Urothelium cell line (cell line): Measurements from ENCODE around the gene AGBL1.
"Not testable (repeated sequence)": the region's sequence is repeated elsewhere in the genome, so short reads cannot be mapped to it uniquely, and the experiment has no call there.

Experiments used
- DNase-seq: peaks from one replicate; pipeline ENCODE4 v3.0.0; 2011; ENCODE audit warnings: low spot score, mixed read lengths
- FAIRE-seq: peaks from 2 replicates; lab custom pipeline; 2011; peaks lifted over from hg19 to GRCh38; lab: Jason Lieb, UNC

AGBL1 gene

GRCh38 chr15:86082619-86083380, 3.1 kb downstream of the AGBL1 start:
- no peak for FAIRE-seq
- peak; percentile 35 for DNase-seq

- DNase-seq, result no peak
- FAIRE-seq, result no peak
These were observed 8.1 kb downstream of the AGBL1 start for GRCh38 chr15:86087808-86088207.

- FAIRE-seq (no peak), DNase-seq (no peak)
These were observed 9.8 kb downstream of the AGBL1 start for GRCh38 chr15:86089422-86089821.

GRCh38 chr15:86101818-86102217, 22.1 kb downstream of the AGBL1 start:
- FAIRE-seq, result no peak
- DNase-seq, result no peak

GRCh38 chr15:86103825-86104224, 24.2 kb downstream of the AGBL1 start:
- DNase-seq, result no peak
- FAIRE-seq, result no peak

GRCh38 chr15:86106306-86106705, 26.6 kb downstream of the AGBL1 start:
- FAIRE-seq (no peak), DNase-seq (no peak)

GRCh38 chr15:86115145-86115801, 35.6 kb downstream of the AGBL1 start:
- FAIRE-seq (no peak), DNase-seq (peak; percentile 22)

GRCh38 chr15:86121568-86122225, 42.0 kb downstream of the AGBL1 start:
- FAIRE-seq, result no peak
- no peak for DNase-seq

- DNase-seq, FAIRE-seq: not testable (repeated sequence)
These were observed 43.2 kb downstream of the AGBL1 start for GRCh38 chr15:86122691-86123391.

- DNase-seq, result no peak
- FAIRE-seq, result no peak
These were observed 46.1 kb downstream of the AGBL1 start for GRCh38 chr15:86125775-86126174.

- FAIRE-seq, result no peak
- no peak for DNase-seq
These were observed 47.9 kb downstream of the AGBL1 start for GRCh38 chr15:86127547-86127946.

- FAIRE-seq (no peak), DNase-seq (no peak)
These were observed 55.4 kb downstream of the AGBL1 start for GRCh38 chr15:86135041-86135440.

- no peak for DNase-seq
- no peak for FAIRE-seq
These were observed 57.2 kb downstream of the AGBL1 start for GRCh38 chr15:86136861-86137260.

- no peak for DNase-seq
- FAIRE-seq, result no peak
These were observed 59.1 kb downstream of the AGBL1 start for GRCh38 chr15:86138798-86139197.

- DNase-seq (no peak), FAIRE-seq (no peak)
These were observed 60.2 kb downstream of the AGBL1 start for GRCh38 chr15:86139828-86140227.

- DNase-seq (no peak), FAIRE-seq (no peak)
These were observed 75.0 kb downstream of the AGBL1 start for GRCh38 chr15:86154705-86155104.

GRCh38 chr15:86155551-86155950, 75.9 kb downstream of the AGBL1 start:
- DNase-seq (peak; percentile 34), FAIRE-seq (no peak)

- FAIRE-seq, result no peak
- no peak for DNase-seq
These were observed 78.1 kb downstream of the AGBL1 start for GRCh38 chr15:86157606-86158293.

GRCh38 chr15:86159468-86159867, 79.8 kb downstream of the AGBL1 start:
- FAIRE-seq (no peak), DNase-seq (peak; percentile 32)

GRCh38 chr15:86161250-86161649, 81.6 kb downstream of the AGBL1 start:
- no peak for DNase-seq
- FAIRE-seq, result no peak

- DNase-seq (no peak), FAIRE-seq (no peak)
These were observed 82.5 kb downstream of the AGBL1 start for GRCh38 chr15:86162172-86162591.
